Activated CD8-positive, alpha-beta memory T cell treated with anti-CD3 and anti-CD28 coated beads for 1 hour (primary cell): ENCODE results near the gene KCNQ5.
"Not testable (repeated sequence)": the region's sequence is repeated elsewhere in the genome, so short reads cannot be mapped to it uniquely, and the experiment has no call there.

Experiments
- DNase-seq, 2 donors: peaks; one replicate each; pipeline ENCODE4 v3.0.0-alpha.2; 2020; ENCODE audit warnings: low read depth in 1 of 2; ENCODE audit errors: extremely low read depth in 1 of 2

Gene KCNQ5

GRCh38 chr6:73156793-73157767 is 535.2 kb downstream of the KCNQ5 start:
- DNase-seq: no peak

GRCh38 chr6:73157870-73158269 is 536.0 kb downstream of the KCNQ5 start:
- DNase-seq: no peak

GRCh38 chr6:73169111-73169510 is 547.2 kb downstream of the KCNQ5 start:
- no peak for DNase-seq

DNA sequence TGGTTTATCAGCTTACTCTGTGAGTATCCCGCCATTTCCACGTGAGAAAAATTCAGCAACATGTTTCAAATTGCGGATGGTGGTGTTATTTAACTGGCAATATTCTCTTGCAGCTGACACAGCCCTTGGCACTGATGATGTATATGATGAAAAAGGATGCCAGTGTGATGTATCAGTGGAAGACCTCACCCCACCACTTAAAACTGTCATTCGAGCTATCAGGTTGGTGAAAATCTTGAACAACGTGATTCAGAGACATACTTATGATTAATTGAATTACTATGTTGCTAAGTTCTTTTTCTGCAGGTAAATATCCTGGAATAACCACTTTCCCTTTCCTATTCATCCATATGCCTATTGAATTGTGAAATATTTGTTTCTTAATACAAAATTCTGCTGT is 547.8 kb downstream of the KCNQ5 start:
- no peak for DNase-seq

GRCh38 chr6:73174646-73175045 is 552.8 kb downstream of the KCNQ5 start:
- DNase-seq: no peak

DNA sequence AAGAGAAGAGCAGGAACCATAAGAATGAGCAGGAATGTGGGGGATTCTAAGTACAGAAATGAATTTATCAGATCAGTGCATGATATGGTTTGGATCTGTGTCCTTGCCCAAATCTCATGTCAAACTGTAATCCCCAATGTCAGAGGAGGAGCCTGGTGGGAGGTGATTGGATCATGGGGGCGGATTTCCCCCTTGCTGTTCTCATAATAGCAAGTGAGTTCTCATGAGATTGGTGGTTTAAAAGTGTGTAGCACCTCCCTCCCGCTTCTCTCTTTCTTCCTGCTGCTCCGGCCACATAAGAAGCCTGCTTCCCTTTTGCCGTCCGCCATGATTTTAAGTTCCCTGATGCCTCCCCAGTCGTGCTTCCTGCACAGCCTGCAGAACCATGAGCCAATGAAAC is 554.2 kb downstream of the KCNQ5 start:
- no peak for DNase-seq

- DNase-seq: no peak
These were observed 555.5 kb downstream of the KCNQ5 start for GRCh38 chr6:73177221-73177944.

GRCh38 chr6:73180076-73180738 is 558.3 kb downstream of the KCNQ5 start:
- DNase-seq: no peak

GRCh38 chr6:73180763-73181619 is 559.1 kb downstream of the KCNQ5 start:
- DNase-seq: no peak

DNA sequence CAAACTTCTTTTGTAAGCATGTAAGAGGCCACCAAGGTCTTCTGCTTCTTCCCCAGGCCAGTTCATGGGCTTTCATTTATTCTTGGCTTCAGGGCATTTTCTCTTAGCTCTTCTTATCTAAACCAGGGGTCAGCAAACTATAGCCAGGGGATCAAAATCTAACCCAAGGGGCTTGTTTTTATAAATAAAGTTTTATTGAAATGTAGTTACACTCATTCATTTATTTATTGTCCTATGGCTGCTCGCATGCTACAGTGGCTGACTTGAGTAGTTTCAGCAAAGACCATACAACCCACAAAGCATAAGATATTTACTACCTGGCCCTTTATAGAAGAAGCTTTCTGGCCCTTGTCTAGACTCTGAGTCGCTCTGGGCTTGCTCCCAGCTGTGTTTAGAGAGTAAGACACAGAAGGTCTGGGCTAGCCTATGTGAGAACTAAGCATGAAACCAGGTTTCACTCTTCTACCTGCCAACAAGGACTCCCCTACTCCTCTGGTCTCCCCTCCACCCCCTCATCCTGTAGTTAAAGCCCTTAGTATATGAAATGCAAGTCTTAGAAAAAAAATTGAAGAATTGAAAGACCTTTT is 560.2 kb downstream of the KCNQ5 start:
- DNase-seq: no peak

DNA sequence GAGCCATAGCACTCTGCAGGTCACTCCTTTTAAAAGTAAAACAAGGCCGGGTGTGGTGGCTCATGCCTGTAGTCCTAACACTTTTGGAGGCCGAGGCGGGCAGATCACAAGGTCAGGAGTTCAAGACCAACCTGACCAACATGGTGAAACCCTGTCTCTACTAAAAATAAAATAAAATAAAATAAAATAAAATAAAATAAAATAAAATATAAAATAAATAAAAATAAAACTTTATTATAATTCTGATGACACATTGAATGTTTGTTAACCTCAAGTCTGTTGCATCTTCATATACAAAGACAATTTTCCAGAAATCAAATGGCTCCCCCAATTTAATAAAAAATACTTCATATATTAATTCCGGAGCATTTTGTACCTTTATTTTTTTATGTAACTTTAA is 571.4 kb downstream of the KCNQ5 start:
- DNase-seq: not testable (repeated sequence)

DNA sequence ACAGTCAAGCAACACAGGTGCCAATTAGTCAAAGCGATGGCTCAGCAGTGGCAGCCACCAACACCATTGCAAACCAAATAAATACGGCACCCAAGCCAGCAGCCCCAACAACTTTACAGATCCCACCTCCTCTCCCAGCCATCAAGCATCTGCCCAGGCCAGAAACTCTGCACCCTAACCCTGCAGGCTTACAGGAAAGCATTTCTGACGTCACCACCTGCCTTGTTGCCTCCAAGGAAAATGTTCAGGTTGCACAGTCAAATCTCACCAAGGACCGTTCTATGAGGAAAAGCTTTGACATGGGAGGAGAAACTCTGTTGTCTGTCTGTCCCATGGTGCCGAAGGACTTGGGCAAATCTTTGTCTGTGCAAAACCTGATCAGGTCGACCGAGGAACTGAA is 572.9 kb downstream of the KCNQ5 start:
- DNase-seq: no peak

GRCh38 chr6:73200247-73200646 is 578.4 kb downstream of the KCNQ5 start:
- no peak for DNase-seq

DNA sequence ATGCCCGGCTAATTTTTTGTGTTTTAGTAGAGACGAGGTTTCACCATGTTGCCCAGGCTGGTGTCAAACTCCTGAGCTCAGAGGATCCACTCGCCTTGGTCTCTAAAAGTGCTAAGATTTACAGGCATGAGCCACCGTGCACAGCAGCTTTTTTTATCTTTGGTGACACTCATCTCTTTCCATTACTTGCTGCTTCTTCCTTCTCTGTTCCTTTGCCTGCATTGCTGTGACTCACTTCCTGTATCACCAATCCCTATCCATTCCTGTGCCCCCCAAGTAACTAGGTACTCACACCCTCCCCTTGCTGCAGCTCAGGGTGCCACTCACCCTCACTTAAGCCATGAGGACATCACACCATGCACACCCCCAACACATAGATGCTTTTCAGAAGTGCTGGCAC is 578.9 kb downstream of the KCNQ5 start:
- DNase-seq: no peak

GRCh38 chr6:73203098-73203497 is 581.2 kb downstream of the KCNQ5 start:
- DNase-seq: no peak

- no peak for DNase-seq
These were observed 582.4 kb downstream of the KCNQ5 start for GRCh38 chr6:73204252-73204651.

GRCh38 chr6:73207221-73207837 is 585.5 kb downstream of the KCNQ5 start:
- DNase-seq: no peak

GRCh38 chr6:73209117-73209516 is 587.3 kb downstream of the KCNQ5 start:
- no peak for DNase-seq

- no peak for DNase-seq
These were observed 595.0 kb downstream of the KCNQ5 start for GRCh38 chr6:73216859-73217258.

- DNase-seq: no peak
These were observed 603.5 kb downstream of the KCNQ5 start, which contains the start of gene KHDC1L for GRCh38 chr6:73225396-73225795. KHDC1L (minus strand) TSS chr6:73225496; CDS start chr6:73225408, 88 bp downstream.
